NOMO-1 treated with dmso at 0.1 percent for 144 hours (cell line): Measurements from ENCODE around the gene ACTN4.
A peak's percentile ranks its signal among the peaks of the same experiment; 100 is the strongest.

Experiments used
- DNase-seq: peaks from one replicate; lab custom pipeline; 2025; ENCODE audit not compliant: unreplicated experiment; lab: John Stamatoyannopoulos, UW

Gene ACTN4

GRCh38 chr19:38693380-38694223 lies 46.2 kb downstream of the ACTN4 start:
- DNase-seq = peak; percentile 58

GRCh38 chr19:38695317-38695683 lies 47.9 kb downstream of the ACTN4 start:
- peak; percentile 29 for DNase-seq

- no peak for DNase-seq
Measured at GRCh38 chr19:38695832-38696728, 48.6 kb downstream of the ACTN4 start.

GRCh38 chr19:38696729-38697055 lies 49.2 kb downstream of the ACTN4 start:
- DNase-seq = no peak

- no peak for DNase-seq
Measured at GRCh38 chr19:38697197-38697596, 49.7 kb downstream of the ACTN4 start.

GRCh38 chr19:38697641-38698071 lies 50.2 kb downstream of the ACTN4 start:
- no peak for DNase-seq

GRCh38 chr19:38698225-38699026 lies 51.0 kb downstream of the ACTN4 start:
- no peak for DNase-seq

GRCh38 chr19:38699027-38699346 lies 51.5 kb downstream of the ACTN4 start:
- no peak for DNase-seq

GRCh38 chr19:38699647-38700349 lies 52.3 kb downstream of the ACTN4 start:
- no peak for DNase-seq

GRCh38 chr19:38700350-38700901 lies 53.0 kb downstream of the ACTN4 start:
- no peak for DNase-seq

- DNase-seq = no peak
Measured at GRCh38 chr19:38700902-38701454, 53.5 kb downstream of the ACTN4 start.

GRCh38 chr19:38701455-38702063 lies 54.1 kb downstream of the ACTN4 start:
- no peak for DNase-seq

GRCh38 chr19:38702278-38702677 lies 54.8 kb downstream of the ACTN4 start:
- DNase-seq = no peak

GRCh38 chr19:38703509-38703908 lies 56.1 kb downstream of the ACTN4 start:
- DNase-seq = no peak

- DNase-seq = no peak
Measured at GRCh38 chr19:38704488-38705026, 57.1 kb downstream of the ACTN4 start.

GRCh38 chr19:38705197-38706019 lies 58.0 kb downstream of the ACTN4 start:
- DNase-seq = no peak

- no peak for DNase-seq
Measured at GRCh38 chr19:38706792-38707511, 59.5 kb downstream of the ACTN4 start.

GRCh38 chr19:38707512-38708114 lies 60.2 kb downstream of the ACTN4 start:
- DNase-seq = no peak
